K562 (cell line): ENCODE measurements around the gene ZNF140. TPM values are rescaled to one million over a fixed set of nuclear protein-coding genes. Genes with fewer than 3 reads are reported as not detected.

Experiments used
- CUX1 ChIP-seq: fragments of 200-800 bp; sonication (Bioruptor generic); IDR thresholded peaks from 2 replicates; pipeline ENCODE4 v1.6.1; 2016; ENCODE audit warnings: missing genetic modification characterization, missing compliant biosample characterization
- ETS2 ChIP-seq: IDR thresholded peaks from 2 replicates; pipeline ENCODE4 v1.6.1; 2016; ENCODE audit warnings: borderline replicate concordance, missing genetic modification characterization, mild to moderate bottlenecking, moderate library complexity, missing compliant biosample characterization; ENCODE audit not compliant: poor library complexity, severe bottlenecking
- HCFC1 ChIP-seq: IDR thresholded peaks from 2 replicates; pipeline ENCODE4 v1.6.1; 2012; ENCODE audit warnings: low read depth, low read length, improper control_type of control experiment
- KDM2B ChIP-seq: fragments of 250-450 bp; sonication (Bioruptor Pico); IDR thresholded peaks from 2 replicates; pipeline ENCODE4 v1.8.0; 2021; ENCODE audit warnings: mild to moderate bottlenecking, moderate library complexity
- KDM5B ChIP-seq: fragments of 200-600 bp; sonication (generic); IDR thresholded peaks from 2 replicates; pipeline ENCODE4 v1.6.1; 2012; ENCODE audit warnings: low read depth, mild to moderate bottlenecking, moderate library complexity, low read length, control low read depth, inconsistent platforms; ENCODE audit not compliant: insufficient replicate concordance
- KHSRP ChIP-seq: fragments of 450-650 bp; IDR thresholded peaks from 2 replicates; pipeline ENCODE4 v1.6.1; 2017
- MECOM ChIP-seq: fragments of 250-450 bp; sonication (Bioruptor Pico); IDR thresholded peaks from 2 replicates; pipeline ENCODE4 v1.8.0; 2022; ENCODE audit warnings: inconsistent platforms
- NR0B1 ChIP-seq: fragments of 450-650 bp; IDR thresholded peaks from one replicate; pipeline ENCODE4 v1.6.1; 2018; ENCODE audit warnings: mild to moderate bottlenecking, moderate library complexity; ENCODE audit not compliant: partially characterized antibody
- NUFIP1 ChIP-seq: fragments of 450-650 bp; IDR thresholded peaks from 2 replicates; pipeline ENCODE4 v1.6.1; 2018; ENCODE audit not compliant: partially characterized antibody
- POLR2A ChIP-seq: fragments of 450-650 bp; conservative IDR thresholded peaks from 2 replicates; pipeline ENCODE4 v1.6.1; 2016
- SP1 ChIP-seq: sonication (generic); formaldehyde crosslinking; IDR thresholded peaks from 2 replicates; pipeline ENCODE4 v1.8.1; 2022; ENCODE audit warnings: mild to moderate bottlenecking, missing genetic modification reagents
- SREBF2 ChIP-seq: sonication (generic); formaldehyde crosslinking; IDR thresholded peaks from 2 replicates; pipeline ENCODE4 v1.4.0; 2020; ENCODE audit warnings: mild to moderate bottlenecking, missing genetic modification reagents
- STAT5B ChIP-seq: fragments of 250-450 bp; sonication (Bioruptor Pico); IDR thresholded peaks from 2 replicates; pipeline ENCODE4 v1.8.0; 2021; ENCODE audit warnings: mild to moderate bottlenecking, inconsistent platforms
- USF2 ChIP-seq: sonication (generic); formaldehyde crosslinking; IDR thresholded peaks from 2 replicates; pipeline ENCODE4 v1.5.0; 2020; ENCODE audit warnings: missing genetic modification reagents
- YY1 ChIP-seq, 3 experiments: IDR thresholded peaks; 2 replicates each; pipeline ENCODE4 v1.6.1; 2011; ENCODE audit warnings: low read length in 2 of 3, mild to moderate bottlenecking in 2 of 3, moderate library complexity in 2 of 3, borderline replicate concordance in 1 of 3, control low read depth in 1 of 3, low read depth in 1 of 3; ENCODE audit not compliant: insufficient read depth in 3 of 3, insufficient replicate concordance in 2 of 3, control insufficient read depth in 1 of 3, insufficient read length in 1 of 3; ENCODE audit errors: extremely low read depth in 1 of 3
- ZNF133 ChIP-seq: fragments of 250-450 bp; sonication (Bioruptor Pico); IDR thresholded peaks from 2 replicates; pipeline ENCODE4 v1.4.0; 2020; ENCODE audit warnings: mild to moderate bottlenecking
- ZNF263 ChIP-seq: sonication (generic); formaldehyde crosslinking; IDR thresholded peaks from 2 replicates; pipeline ENCODE4 v1.8.0; 2022; ENCODE audit warnings: mild to moderate bottlenecking, missing genetic modification reagents, borderline replicate concordance
- ZNF639 ChIP-seq, 2 experiments: fragments of 200-800 bp in 1 of 2; sonication (Bioruptor generic) in 1 of 2; sonication (generic) in 1 of 2; formaldehyde crosslinking in 1 of 2; IDR thresholded peaks in 1 of 2; conservative IDR thresholded peaks in 1 of 2; 2 replicates each; pipeline versions ENCODE4 v1.5.0 to v1.6.1; 2016 to 2020; ENCODE audit warnings: missing compliant biosample characterization in 1 of 2, missing genetic modification characterization in 1 of 2, missing genetic modification reagents in 1 of 2
- polyA plus RNA-seq, 8 experiments: library from polyadenylated mRNA; depleted of rRNA in 4 of 8; stranded (reverse) in 5 of 8; unstranded in 3 of 8; fragments of >200 nt; fragmentation: Nextera tagmentation in 2 of 8; fragmentation: Illumina TruSeq in 1 of 8; extraction: Ambion mirVana in 2 of 8; extraction: Trizol in 1 of 8; gene quantifications; 2 replicates each; pipeline versions ENCODE4 v1.2.1 to v1.2.3, GENCODE V29; 2011 to 2014; ENCODE audit warnings: inconsistent platforms in 1 of 8, missing spikeins in 1 of 8
- total RNA-seq, 7 experiments: library from RNA; depleted of rRNA in 6 of 7; stranded (reverse); fragments of >200 nt in 6 of 7; fragmentation: Illumina TruSeq in 2 of 7; extraction: Trizol in 2 of 7; gene quantifications; 2 replicates each; pipeline versions ENCODE4 v1.2.1 to v1.2.3, GENCODE V29; 2011 to 2021; ENCODE audit warnings: low replicate concordance in 1 of 7

The ZNF140 gene
- total and polyA plus RNA-seq, 9 of the 15 experiments (the other 6 are each of a cell fraction or from before 2014, with no cell fraction given), result 1.6 to 10.9 (median 5.3) TPM

GRCh38 chr12:133037207-133038005, 43.3 kb upstream of the ZNF140 start, which contains the start of gene ZNF84 (continued):
- TF ChIP-seq CUX1 (CRISPR knock-in tag), result no peak
- no peak for TF ChIP-seq MECOM (CRISPR knock-in tag)
- no peak for TF ChIP-seq KHSRP
- TF ChIP-seq ZNF133, result no peak
- no peak for TF ChIP-seq NUFIP1
- TF ChIP-seq NR0B1, result no peak
- TF ChIP-seq POLR2A, result peak; percentile 75
- TF ChIP-seq ZNF263 (CRISPR knock-in tag), result no peak
- peak; percentile 51; the same call in 1 of the 2 replicates for TF ChIP-seq SP1 (CRISPR knock-in tag)
- TF ChIP-seq KDM2B (CRISPR knock-in tag), result no peak
- TF ChIP-seq USF2 (CRISPR knock-in tag), result peak; percentile 93
- peak; percentile 54 for TF ChIP-seq KDM5B
- no peak for TF ChIP-seq STAT5B (CRISPR knock-in tag)
- TF ChIP-seq YY1 (IDR thresholded peaks at IDR 0.05; ENCODE audit: borderline replicate concordance in 1 of 3, control insufficient read depth in 1 of 3, extremely low read depth in 1 of 3, insufficient read depth in 3 of 3, insufficient read length in 1 of 3, insufficient replicate concordance in 2 of 3, low read depth in 1 of 3, low read length in 2 of 3), result peak in 1 of 3 experiments; percentile 62
- TF ChIP-seq ETS2 (tag), result no peak
- peak; percentile 90 for TF ChIP-seq HCFC1
- TF ChIP-seq ZNF639 (CRISPR knock-in tag; conservative IDR thresholded peaks at IDR 0.05 in 1 of 2, IDR thresholded peaks at IDR 0.05 in 1 of 2), result peak in 1 of 2 experiments; percentile 82; a peak in 2 of 4 replicates
- no peak for TF ChIP-seq SREBF2 (CRISPR knock-in tag)
